T-helper 1 cell treated with Interleukin-12 subunit alpha and Interleukin-12 subunit beta and Interleukin-4 antibody, amounts not matched to agents 30 μg/mL and 1 μg/mL, for 36 hours (primary cell): ENCODE data around the gene ENDOD1.
A peak's percentile ranks its signal among the peaks of the same experiment; 100 is the strongest.

Experiments used
- H3K27ac Mint-ChIP-seq: one replicate; pipeline ENCODE4 v1.8.0; 2021; ENCODE audit warnings: mild to moderate bottlenecking, mixed read lengths
- H3K27me3 Mint-ChIP-seq: one replicate; pipeline ENCODE4 v1.8.0; 2021; ENCODE audit warnings: low read depth, mixed read lengths
- H3K36me3 Mint-ChIP-seq: one replicate; pipeline ENCODE4 v1.8.0; 2021; ENCODE audit warnings: low read depth, mixed read lengths
- H3K4me1 Mint-ChIP-seq: one replicate; pipeline ENCODE4 v1.8.0; 2021; ENCODE audit warnings: low read depth, mixed read lengths
- H3K4me3 Mint-ChIP-seq: one replicate; pipeline ENCODE4 v1.8.0; 2021; ENCODE audit warnings: mild to moderate bottlenecking, moderate library complexity, mixed read lengths
- H3K9me3 Mint-ChIP-seq: one replicate; pipeline ENCODE4 v1.8.0; 2021; ENCODE audit warnings: mixed read lengths

The ENDOD1 gene

DNA sequence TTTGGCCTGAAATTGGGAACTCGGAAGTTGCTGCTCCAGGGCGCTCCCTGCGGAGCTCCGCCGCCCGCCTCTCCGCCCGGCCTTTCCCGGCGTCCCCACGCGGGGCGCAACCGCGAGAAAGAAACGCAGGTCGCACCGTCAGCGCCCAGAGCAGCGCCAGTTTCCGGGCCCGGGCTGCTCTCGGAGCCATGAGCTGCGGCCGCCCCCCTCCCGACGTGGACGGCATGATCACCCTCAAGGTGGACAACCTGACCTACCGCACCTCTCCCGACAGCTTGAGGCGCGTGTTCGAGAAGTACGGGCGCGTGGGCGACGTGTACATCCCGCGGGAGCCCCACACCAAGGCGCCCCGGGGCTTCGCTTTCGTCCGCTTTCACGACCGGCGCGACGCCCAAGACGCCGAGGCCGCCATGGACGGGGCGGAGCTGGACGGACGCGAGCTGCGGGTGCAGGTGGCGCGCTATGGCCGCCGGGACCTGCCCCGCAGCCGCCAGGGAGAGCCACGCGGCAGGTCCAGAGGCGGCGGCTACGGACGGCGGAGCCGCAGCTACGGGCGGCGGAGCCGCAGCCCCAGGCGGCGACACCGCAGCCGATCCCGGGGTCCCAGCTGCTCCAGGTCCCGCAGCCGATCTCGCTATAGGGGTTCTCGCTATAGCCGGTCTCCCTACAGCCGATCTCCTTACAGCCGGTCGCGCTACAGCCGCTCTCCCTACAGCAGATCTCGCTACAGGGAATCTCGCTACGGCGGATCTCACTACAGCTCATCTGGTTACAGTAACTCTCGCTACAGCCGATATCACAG, 22.4 kb upstream of the ENDOD1 start:
- H3K9me3 Mint-ChIP-seq = no peaks in the 10 kb centered on the region

GRCh38 chr11:95067841-95068219, 21.8 kb upstream of the ENDOD1 start:
- H3K36me3 Mint-ChIP-seq = peaks cover 13% of the 10 kb centered on the region
- peaks cover 25% of the 10 kb centered on the region for H3K4me1 Mint-ChIP-seq
- H3K27me3 Mint-ChIP-seq = peaks cover 18% of the 10 kb centered on the region
- peak overlapping the region; percentile 98 for H3K4me3 Mint-ChIP-seq
- H3K27ac Mint-ChIP-seq = peak overlapping the region; percentile 98
- H3K9me3 Mint-ChIP-seq = no peaks in the 10 kb centered on the region

More for the DNA sequence above, 22.4 kb upstream of the ENDOD1 start:
- H3K4me1 Mint-ChIP-seq = peaks cover 23% of the 10 kb centered on the region
- peak overlapping the region; percentile 98 for H3K4me3 Mint-ChIP-seq
- peaks cover 24% of the 10 kb centered on the region for H3K27me3 Mint-ChIP-seq
- H3K27ac Mint-ChIP-seq = peak overlapping the region; percentile 98
- H3K36me3 Mint-ChIP-seq = peaks cover 13% of the 10 kb centered on the region

GRCh38 chr11:95068549-95068948, 21.1 kb upstream of the ENDOD1 start:
- H3K36me3 Mint-ChIP-seq = peaks cover 15% of the 10 kb centered on the region

DNA sequence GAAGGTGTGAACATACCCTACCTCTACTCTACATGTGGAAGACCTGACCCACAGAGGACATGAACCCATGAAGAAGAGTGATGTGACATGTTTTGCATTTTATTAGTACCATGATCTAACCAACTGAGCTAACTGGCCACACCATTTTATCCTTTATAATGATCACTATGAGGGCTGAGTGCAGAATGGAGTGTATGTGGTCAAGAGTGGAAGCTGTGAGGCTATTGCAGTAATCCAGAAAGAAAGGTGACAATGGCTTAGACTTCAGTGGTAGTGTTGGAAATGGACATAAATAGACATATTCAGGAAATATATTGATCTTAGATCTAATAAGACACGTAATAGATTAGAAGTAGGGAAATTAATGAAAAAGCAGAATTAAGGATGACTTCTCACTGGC, 19.2 kb upstream of the ENDOD1 start:
- Mint-ChIP-seq H3K4me3 (peak overlapping the region; percentile 2), H3K36me3 (peaks cover 15% of the 10 kb centered on the region), H3K27ac (no peak overlapping the region), H3K27me3 (no peaks in the 10 kb centered on the region), H3K9me3 (no peaks in the 10 kb centered on the region), H3K4me1 (peaks cover 32% of the 10 kb centered on the region)

More at GRCh38 chr11:95068549-95068948, 21.1 kb upstream of the ENDOD1 start:
- Mint-ChIP-seq H3K4me3 (peak overlapping the region; percentile 98), H3K4me1 (peaks cover 28% of the 10 kb centered on the region), H3K27ac (peak overlapping the region; percentile 98), H3K27me3 (peaks cover 14% of the 10 kb centered on the region), H3K9me3 (no peaks in the 10 kb centered on the region)

GRCh38 chr11:95072948-95073347, 16.7 kb upstream of the ENDOD1 start:
- peaks cover 15% of the 10 kb centered on the region for H3K36me3 Mint-ChIP-seq
- no peaks in the 10 kb centered on the region for H3K27me3 Mint-ChIP-seq
- H3K27ac Mint-ChIP-seq = no peak overlapping the region
- no peak overlapping the region for H3K4me3 Mint-ChIP-seq
- H3K4me1 Mint-ChIP-seq = peaks cover 36% of the 10 kb centered on the region
- no peaks in the 10 kb centered on the region for H3K9me3 Mint-ChIP-seq

DNA sequence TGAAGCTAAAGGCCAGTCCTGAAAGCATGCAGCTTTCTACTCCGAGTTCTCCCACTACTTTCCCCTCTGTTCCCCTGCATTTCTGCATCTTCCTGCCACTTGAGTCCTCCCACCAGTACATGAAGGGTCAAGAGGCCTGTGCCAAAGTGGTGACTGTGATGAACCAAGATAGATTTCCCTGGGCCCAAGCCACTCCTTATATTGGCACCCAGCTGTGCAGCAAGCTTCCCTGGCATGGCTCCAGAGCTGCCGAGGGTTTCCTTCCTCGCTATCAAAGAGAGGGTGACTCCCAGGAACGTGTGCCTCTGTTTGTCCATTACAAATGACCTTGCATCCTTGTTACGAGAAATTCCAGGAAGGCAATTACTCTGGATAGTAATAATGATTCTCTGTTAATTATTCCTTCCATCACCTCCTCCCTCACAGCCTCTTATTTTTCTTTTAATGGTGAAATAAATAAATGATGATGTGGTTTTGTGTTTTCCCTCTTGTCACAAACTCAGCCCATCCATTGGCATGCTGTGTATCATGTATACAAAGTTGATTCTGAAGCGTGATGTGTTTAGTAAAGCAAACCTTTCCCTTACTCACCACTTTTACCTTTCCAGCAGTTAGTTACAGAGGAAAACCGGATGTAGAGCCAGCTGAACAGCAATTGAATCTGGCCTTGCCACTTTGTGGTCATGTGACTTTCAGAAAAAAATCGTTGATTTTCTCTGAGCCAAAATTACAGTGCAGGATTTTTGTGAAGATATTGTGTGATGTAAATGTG, 14.7 kb upstream of the ENDOD1 start:
- Mint-ChIP-seq H3K27ac (no peak overlapping the region), H3K4me3 (no peak overlapping the region), H3K4me1 (peaks cover 30% of the 10 kb centered on the region), H3K9me3 (no peaks in the 10 kb centered on the region), H3K27me3 (no peaks in the 10 kb centered on the region), H3K36me3 (peaks cover 9% of the 10 kb centered on the region)

GRCh38 chr11:95076416-95076815, 13.2 kb upstream of the ENDOD1 start:
- Mint-ChIP-seq H3K4me1 (peaks cover 26% of the 10 kb centered on the region), H3K27me3 (no peaks in the 10 kb centered on the region), H3K9me3 (no peaks in the 10 kb centered on the region), H3K27ac (no peak overlapping the region), H3K4me3 (no peak overlapping the region), H3K36me3 (peaks cover 2% of the 10 kb centered on the region)

DNA sequence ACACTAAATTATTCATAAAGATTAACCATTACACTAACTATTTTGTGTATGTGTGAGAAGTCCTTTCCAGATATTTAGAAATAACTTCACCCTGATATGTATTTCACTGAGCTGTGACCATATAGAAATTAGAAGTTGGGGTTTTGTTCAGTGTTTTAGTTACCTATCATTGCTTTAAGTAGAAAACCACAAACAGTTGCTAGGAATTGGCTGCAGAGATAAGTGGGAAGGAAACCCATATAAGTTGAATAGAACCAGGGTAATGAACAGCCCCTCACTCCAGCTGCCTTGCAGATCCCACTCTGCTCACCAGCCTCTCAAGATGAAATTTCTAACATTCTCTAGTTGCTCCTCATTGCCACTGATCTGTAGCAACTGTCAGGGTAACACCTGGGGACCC, 12.7 kb upstream of the ENDOD1 start:
- peaks cover 2% of the 10 kb centered on the region for H3K36me3 Mint-ChIP-seq
- no peaks in the 10 kb centered on the region for H3K9me3 Mint-ChIP-seq
- no peak overlapping the region for H3K27ac Mint-ChIP-seq
- peaks cover 23% of the 10 kb centered on the region for H3K4me1 Mint-ChIP-seq
- no peaks in the 10 kb centered on the region for H3K27me3 Mint-ChIP-seq
- H3K4me3 Mint-ChIP-seq = no peak overlapping the region

DNA sequence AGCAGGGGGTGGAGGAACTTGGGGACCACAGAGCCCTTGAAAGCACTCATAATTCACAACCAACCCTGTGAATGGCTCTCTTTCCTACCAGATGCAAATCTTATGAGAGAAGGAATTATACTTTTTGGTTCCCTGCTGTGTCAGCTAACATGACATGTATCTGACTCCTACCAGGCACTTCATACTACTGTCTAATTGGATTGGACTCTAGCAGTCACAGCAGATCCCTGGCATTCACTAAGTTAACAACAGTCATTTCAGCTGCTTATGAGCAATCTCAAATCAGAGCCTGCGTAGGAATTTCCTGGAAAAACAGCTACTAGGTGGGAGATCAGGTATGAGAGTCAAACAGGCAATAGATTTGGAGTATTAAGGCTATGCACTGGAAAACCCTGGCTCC, 11.1 kb upstream of the ENDOD1 start:
- Mint-ChIP-seq H3K9me3 (no peaks in the 10 kb centered on the region), H3K4me1 (peaks cover 23% of the 10 kb centered on the region), H3K27ac (no peak overlapping the region), H3K4me3 (no peak overlapping the region), H3K36me3 (no peaks in the 10 kb centered on the region), H3K27me3 (no peaks in the 10 kb centered on the region)

DNA sequence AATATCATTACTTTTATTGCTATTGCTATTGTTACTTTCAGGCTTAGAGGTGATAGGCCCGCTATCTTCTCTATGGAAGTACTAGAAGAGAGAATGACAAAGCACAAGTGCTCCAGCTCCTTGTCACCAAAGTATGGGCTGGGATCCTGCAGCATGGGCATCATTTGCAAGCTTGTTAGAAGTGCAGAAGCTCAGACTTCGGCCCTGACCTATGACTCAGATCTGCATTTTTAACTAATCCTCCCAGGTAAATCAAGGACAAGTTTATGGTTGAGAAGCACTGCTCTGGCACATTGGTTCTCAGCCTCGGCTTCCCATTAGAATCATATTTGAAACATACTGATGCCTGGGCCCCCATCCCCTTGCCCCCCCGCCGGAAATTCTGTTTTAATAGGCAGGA, 8.6 kb upstream of the ENDOD1 start:
- Mint-ChIP-seq H3K27ac (no peak overlapping the region), H3K4me3 (no peak overlapping the region), H3K9me3 (no peaks in the 10 kb centered on the region)

DNA sequence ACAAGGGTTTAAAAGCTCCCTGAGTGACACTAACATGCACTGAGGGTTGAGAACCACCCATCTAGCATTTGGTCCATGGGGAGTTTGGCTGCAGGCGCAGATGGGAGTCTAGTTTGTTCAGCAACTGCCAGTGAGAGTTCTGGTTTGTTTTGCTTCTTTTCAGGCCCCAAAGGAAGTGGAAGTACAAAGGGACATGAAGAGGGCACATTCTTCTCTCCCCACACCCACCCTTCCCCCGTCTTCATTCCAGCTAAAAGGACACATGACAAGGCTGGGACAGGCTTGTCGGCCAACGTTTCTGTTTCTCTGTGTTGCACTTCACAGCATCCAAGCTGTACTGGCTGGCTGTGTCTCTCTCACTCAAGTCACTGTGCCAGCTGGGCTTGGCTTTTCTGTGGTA, 8.2 kb upstream of the ENDOD1 start:
- H3K27me3 Mint-ChIP-seq = no peaks in the 10 kb centered on the region

More for the DNA sequence above, 8.6 kb upstream of the ENDOD1 start:
- peaks cover 33% of the 10 kb centered on the region for H3K4me1 Mint-ChIP-seq
- no peaks in the 10 kb centered on the region for H3K27me3 Mint-ChIP-seq
- no peaks in the 10 kb centered on the region for H3K36me3 Mint-ChIP-seq

DNA sequence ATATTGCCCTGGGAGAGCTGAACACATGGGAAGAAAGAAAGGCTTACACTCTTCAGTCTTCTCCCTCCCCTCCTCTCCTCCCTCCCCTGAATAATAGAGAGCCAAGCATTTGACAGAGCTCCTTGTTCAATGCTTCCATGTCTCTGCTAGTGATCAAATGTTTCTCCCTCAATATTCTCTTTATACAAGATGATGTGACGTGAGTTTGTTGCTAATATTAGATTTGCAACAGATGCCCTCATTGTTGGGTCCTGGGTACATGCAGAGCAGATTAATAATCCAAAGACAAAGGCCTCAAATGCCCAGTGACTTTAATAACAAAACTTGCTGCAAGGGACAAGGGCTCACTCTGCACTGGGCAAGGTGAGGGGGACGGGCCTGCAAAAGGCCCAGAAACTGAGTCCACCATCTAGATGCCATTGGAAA, 7.1 kb upstream of the ENDOD1 start:
- no peaks in the 10 kb centered on the region for H3K27me3 Mint-ChIP-seq
- no peaks in the 10 kb centered on the region for H3K36me3 Mint-ChIP-seq
- H3K27ac Mint-ChIP-seq = no peak overlapping the region
- H3K9me3 Mint-ChIP-seq = no peaks in the 10 kb centered on the region
- peaks cover 28% of the 10 kb centered on the region for H3K4me1 Mint-ChIP-seq
- no peak overlapping the region for H3K4me3 Mint-ChIP-seq

More for the DNA sequence above, 8.2 kb upstream of the ENDOD1 start:
- Mint-ChIP-seq H3K27ac (no peak overlapping the region), H3K9me3 (no peaks in the 10 kb centered on the region), H3K4me1 (peaks cover 30% of the 10 kb centered on the region), H3K4me3 (no peak overlapping the region), H3K36me3 (no peaks in the 10 kb centered on the region)

DNA sequence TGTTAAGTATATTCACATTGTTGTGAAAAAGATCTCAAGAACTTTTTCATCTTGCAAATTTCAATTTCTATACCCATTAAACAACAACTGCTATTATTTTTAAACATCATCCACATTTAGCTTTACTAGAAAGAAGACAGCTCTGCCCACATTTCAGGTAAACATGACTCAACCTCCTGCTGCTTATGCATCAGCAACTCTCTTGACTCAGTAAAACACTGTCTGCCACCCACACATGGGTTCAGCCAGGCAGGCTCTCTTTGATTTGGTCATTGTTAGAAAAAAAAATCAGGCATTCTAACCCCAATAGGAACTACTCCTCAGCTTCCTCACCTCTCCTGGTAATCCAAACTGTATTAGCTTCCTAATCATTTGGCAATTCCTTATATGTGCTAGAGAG, 5.1 kb upstream of the ENDOD1 start:
- H3K4me1 Mint-ChIP-seq = peaks cover 37% of the 10 kb centered on the region
- no peak overlapping the region for H3K4me3 Mint-ChIP-seq
- H3K36me3 Mint-ChIP-seq = peaks cover 4% of the 10 kb centered on the region
- no peak overlapping the region for H3K27ac Mint-ChIP-seq
- no peaks in the 10 kb centered on the region for H3K9me3 Mint-ChIP-seq
- H3K27me3 Mint-ChIP-seq = no peaks in the 10 kb centered on the region

GRCh38 chr11:95085117-95085816, 4.4 kb upstream of the ENDOD1 start:
- Mint-ChIP-seq H3K4me1 (peaks cover 32% of the 10 kb centered on the region), H3K36me3 (peaks cover 4% of the 10 kb centered on the region), H3K9me3 (no peaks in the 10 kb centered on the region), H3K4me3 (no peak overlapping the region), H3K27me3 (no peaks in the 10 kb centered on the region), H3K27ac (peak overlapping the region; percentile 12)
